ENCODE measurements around the gene SNN. TPM values are rescaled to one million over a fixed set of nuclear protein-coding genes. Genes with fewer than 3 reads are reported as not detected.

SNN gene
- total RNA-seq, 1 experiment from 2014 or later, result 27.4 TPM

GRCh38 chr16:11677959-11678881 is 10.0 kb downstream of the SNN start:
- Histone ChIP-seq H3K36me3 (ENCODE audit: insufficient read depth, low read length) (peaks cover 20% of the 10 kb centered on the region), H3K9me3 (ENCODE audit: low read length) (no peaks in the 10 kb centered on the region), H3K79me2 (ENCODE audit: low read length) (0 out of 2 replicates have a peak, but pooled peaks cover 3% of the 10 kb centered on the region), H3K9me2 (replicated peaks; ENCODE audit: insufficient read depth, low read length) (no peaks in the 10 kb centered on the region), H3K4me2 (ENCODE audit: low read depth, low read length, poor library complexity, severe bottlenecking) (peak overlapping the region; percentile 42), H3K27ac (ENCODE audit: low read length) (peak overlapping the region; percentile 51), H2AFZ (ENCODE audit: low read length) (no peak overlapping the region), H3K4me3 (ENCODE audit: low read length) (peak overlapping the region; percentile 23; the same call in 1 of the 2 replicates), H4K20me1 (ENCODE audit: insufficient read depth, low read depth, low read length) (peaks cover 29% of the 10 kb centered on the region), H3K9ac (ENCODE audit: low read length) (peak overlapping the region; percentile 4; the same call in 1 of the 2 replicates), H3K27me3 (ENCODE audit: low read length) (no peaks in the 10 kb centered on the region), H3K4me1 (ENCODE audit: low read length) (peaks cover 71% of the 10 kb centered on the region)
- peak; percentile 59 for DNase-seq

DNA sequence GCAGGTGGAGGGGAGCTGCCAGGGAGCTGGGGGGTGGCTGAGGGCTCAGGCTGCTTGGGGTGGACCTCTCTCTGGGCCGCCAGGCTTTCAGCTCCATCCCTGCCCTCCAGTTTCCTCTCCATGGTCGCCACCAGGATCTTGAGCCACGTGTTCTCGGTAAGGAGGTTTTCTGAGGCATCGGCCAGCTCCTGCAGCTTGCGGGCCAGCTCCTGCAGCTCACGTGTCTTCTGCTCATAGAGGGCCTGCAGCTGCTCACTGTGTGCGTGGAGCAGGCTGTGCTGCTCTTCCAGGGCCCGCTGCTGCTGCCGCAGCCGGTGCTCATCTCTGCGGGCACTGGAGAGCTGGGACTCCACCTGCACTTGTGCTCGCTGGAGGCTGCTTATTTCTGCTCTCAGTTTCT is 11.0 kb downstream of the SNN start:
- H3K27ac ChIP-seq (ENCODE audit: low read length), result peak overlapping the region; percentile 51; the same call in 1 of the 2 replicates
- DNase-seq, result no peak
- H3K4me2 ChIP-seq (ENCODE audit: low read depth, low read length, poor library complexity, severe bottlenecking), result peak overlapping the region; percentile 42
- H3K4me1 ChIP-seq (ENCODE audit: low read length), result peaks cover 80% of the 10 kb centered on the region
- H4K20me1 ChIP-seq (ENCODE audit: insufficient read depth, low read depth, low read length), result peaks cover 30% of the 10 kb centered on the region
- H2AFZ ChIP-seq (ENCODE audit: low read length), result no peak overlapping the region
- no peak overlapping the region for H3K4me3 ChIP-seq (ENCODE audit: low read length)
- H3K9ac ChIP-seq (ENCODE audit: low read length), result no peak overlapping the region; the same call in 1 of the 2 replicates
- H3K36me3 ChIP-seq (ENCODE audit: insufficient read depth, low read length), result peaks cover 25% of the 10 kb centered on the region
- no peaks in the 10 kb centered on the region for H3K9me2 ChIP-seq (replicated peaks; ENCODE audit: insufficient read depth, low read length)
- 0 out of 2 replicates have a peak, but pooled peaks cover 3% of the 10 kb centered on the region for H3K79me2 ChIP-seq (ENCODE audit: low read length)
- H3K9me3 ChIP-seq (ENCODE audit: low read length), result no peaks in the 10 kb centered on the region
- no peaks in the 10 kb centered on the region for H3K27me3 ChIP-seq (ENCODE audit: low read length)

DNA sequence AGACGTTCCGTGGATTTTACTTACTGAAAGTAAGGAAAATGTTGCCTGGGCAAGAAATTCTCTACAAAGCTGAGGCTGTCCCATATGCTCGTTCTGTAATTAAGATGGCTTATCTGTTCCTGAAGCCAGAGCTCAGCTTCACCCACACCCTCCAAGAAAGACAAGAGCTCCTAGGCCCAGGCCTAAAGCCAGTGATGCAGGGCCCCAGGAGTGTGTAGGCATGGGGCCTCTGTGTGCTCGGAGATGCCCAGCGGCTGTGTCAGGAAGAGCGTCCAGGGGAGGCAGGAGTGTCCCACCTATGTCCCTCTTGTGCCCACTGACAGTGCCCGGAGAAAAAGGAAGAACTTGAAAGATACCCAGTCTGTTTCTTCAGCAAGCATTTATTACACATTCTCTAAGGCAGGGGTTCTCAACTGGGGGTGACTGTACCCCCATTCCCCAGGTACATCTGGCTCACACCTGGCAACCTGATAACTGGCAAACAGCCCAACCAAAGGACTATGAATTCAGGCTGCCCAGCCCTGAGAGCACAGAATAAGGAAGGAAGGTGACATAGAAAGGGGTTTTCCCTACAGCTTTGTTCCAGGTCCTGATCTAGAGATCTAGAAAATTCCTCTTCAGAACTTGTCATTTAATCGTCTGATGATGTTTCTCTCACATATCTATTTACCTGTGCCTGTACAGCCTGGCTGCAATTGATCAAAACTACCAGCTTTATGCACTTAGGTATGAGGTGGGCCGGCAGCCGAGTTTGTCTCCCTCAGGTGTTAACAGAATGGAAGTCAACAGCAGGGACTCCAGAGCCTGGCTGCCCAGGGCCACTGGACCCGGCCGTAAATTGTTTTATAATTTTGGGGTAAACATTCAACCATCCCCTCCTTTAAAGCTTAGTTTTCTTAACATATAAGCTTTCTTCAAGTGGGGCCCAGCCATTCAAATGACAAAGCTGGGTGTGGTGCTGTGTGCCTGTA is 12.0 kb downstream of the SNN start:
- H3K9ac ChIP-seq (ENCODE audit: low read length), result no peak overlapping the region
- peaks cover 30% of the 10 kb centered on the region for H4K20me1 ChIP-seq (ENCODE audit: insufficient read depth, low read depth, low read length)
- no peak overlapping the region for H3K4me2 ChIP-seq (ENCODE audit: low read depth, low read length, poor library complexity, severe bottlenecking)
- no peaks in the 10 kb centered on the region for H3K9me3 ChIP-seq (ENCODE audit: low read length)
- no peak overlapping the region for H2AFZ ChIP-seq (ENCODE audit: low read length)
- peaks cover 88% of the 10 kb centered on the region for H3K4me1 ChIP-seq (ENCODE audit: low read length)
- H3K27me3 ChIP-seq (ENCODE audit: low read length), result no peaks in the 10 kb centered on the region
- H3K9me2 ChIP-seq (replicated peaks; ENCODE audit: insufficient read depth, low read length), result no peaks in the 10 kb centered on the region
- peaks cover 27% of the 10 kb centered on the region for H3K36me3 ChIP-seq (ENCODE audit: insufficient read depth, low read length)
- DNase-seq, result no peak
- H3K4me3 ChIP-seq (ENCODE audit: low read length), result no peak overlapping the region
- no peak overlapping the region for H3K27ac ChIP-seq (ENCODE audit: low read length)
- 0 out of 2 replicates have a peak, but pooled peaks cover 3% of the 10 kb centered on the region for H3K79me2 ChIP-seq (ENCODE audit: low read length)

GRCh38 chr16:11681556-11681955 is 13.3 kb downstream of the SNN start:
- Histone ChIP-seq H3K4me3 (ENCODE audit: low read length) (peak overlapping the region; percentile 48; the same call in 1 of the 2 replicates), H3K4me2 (ENCODE audit: low read depth, low read length, poor library complexity, severe bottlenecking) (peak overlapping the region; percentile 66), H3K4me1 (ENCODE audit: low read length) (peaks cover 90% of the 10 kb centered on the region), H3K9me2 (replicated peaks; ENCODE audit: insufficient read depth, low read length) (no peaks in the 10 kb centered on the region), H3K9ac (ENCODE audit: low read length) (peak overlapping the region; percentile 39), H3K27ac (ENCODE audit: low read length) (peak overlapping the region; percentile 97), H4K20me1 (ENCODE audit: insufficient read depth, low read depth, low read length) (peaks cover 30% of the 10 kb centered on the region), H2AFZ (ENCODE audit: low read length) (no peak overlapping the region), H3K36me3 (ENCODE audit: insufficient read depth, low read length) (peaks cover 28% of the 10 kb centered on the region), H3K27me3 (ENCODE audit: low read length) (no peaks in the 10 kb centered on the region), H3K79me2 (ENCODE audit: low read length) (0 out of 2 replicates have a peak, but pooled peaks cover 3% of the 10 kb centered on the region), H3K9me3 (ENCODE audit: low read length) (no peaks in the 10 kb centered on the region)
- peak; percentile 82 for DNase-seq

GRCh38 chr16:11681976-11682654 is 13.9 kb downstream of the SNN start:
- Histone ChIP-seq H3K36me3 (ENCODE audit: insufficient read depth, low read length) (peaks cover 33% of the 10 kb centered on the region), H3K9ac (ENCODE audit: low read length) (peak overlapping the region; percentile 45), H3K79me2 (ENCODE audit: low read length) (0 out of 2 replicates have a peak, but pooled peaks cover 3% of the 10 kb centered on the region), H4K20me1 (ENCODE audit: insufficient read depth, low read depth, low read length) (peaks cover 30% of the 10 kb centered on the region), H3K27ac (ENCODE audit: low read length) (peak overlapping the region; percentile 97), H2AFZ (ENCODE audit: low read length) (no peak overlapping the region), H3K4me2 (ENCODE audit: low read depth, low read length, poor library complexity, severe bottlenecking) (peak overlapping the region; percentile 66), H3K27me3 (ENCODE audit: low read length) (no peaks in the 10 kb centered on the region), H3K4me1 (ENCODE audit: low read length) (peaks cover 90% of the 10 kb centered on the region), H3K9me3 (ENCODE audit: low read length) (no peaks in the 10 kb centered on the region), H3K4me3 (ENCODE audit: low read length) (peak overlapping the region; percentile 48), H3K9me2 (replicated peaks; ENCODE audit: insufficient read depth, low read length) (no peaks in the 10 kb centered on the region)
- DNase-seq, result peak; percentile 89

- peak overlapping the region; percentile 48 for H3K4me3 ChIP-seq (ENCODE audit: low read length)
- H3K27me3 ChIP-seq (ENCODE audit: low read length), result no peaks in the 10 kb centered on the region
- H3K9me2 ChIP-seq (replicated peaks; ENCODE audit: insufficient read depth, low read length), result no peaks in the 10 kb centered on the region
- peak; percentile 57 for DNase-seq
- H2AFZ ChIP-seq (ENCODE audit: low read length), result no peak overlapping the region
- H3K9me3 ChIP-seq (ENCODE audit: low read length), result no peaks in the 10 kb centered on the region
- H3K9ac ChIP-seq (ENCODE audit: low read length), result peak overlapping the region; percentile 27
- H3K4me1 ChIP-seq (ENCODE audit: low read length), result peaks cover 90% of the 10 kb centered on the region
- peak overlapping the region; percentile 97 for H3K27ac ChIP-seq (ENCODE audit: low read length)
- peaks cover 39% of the 10 kb centered on the region for H3K36me3 ChIP-seq (ENCODE audit: insufficient read depth, low read length)
- H3K4me2 ChIP-seq (ENCODE audit: low read depth, low read length, poor library complexity, severe bottlenecking), result peak overlapping the region; percentile 66
- H4K20me1 ChIP-seq (ENCODE audit: insufficient read depth, low read depth, low read length), result peaks cover 30% of the 10 kb centered on the region
- peaks cover 6% of the 10 kb centered on the region; the same call in 1 of the 2 replicates for H3K79me2 ChIP-seq (ENCODE audit: low read length)
Observed at GRCh38 chr16:11682655-11683096, 14.4 kb downstream of the SNN start.

GRCh38 chr16:11683145-11683544 is 14.9 kb downstream of the SNN start:
- H3K4me2 ChIP-seq (ENCODE audit: low read depth, low read length, poor library complexity, severe bottlenecking), result peak overlapping the region; percentile 66
- peaks cover 90% of the 10 kb centered on the region for H3K4me1 ChIP-seq (ENCODE audit: low read length)
- no peaks in the 10 kb centered on the region for H3K27me3 ChIP-seq (ENCODE audit: low read length)
- H3K9me3 ChIP-seq (ENCODE audit: low read length), result no peaks in the 10 kb centered on the region
- no peak for DNase-seq
- peaks cover 7% of the 10 kb centered on the region; the same call in 1 of the 2 replicates for H3K79me2 ChIP-seq (ENCODE audit: low read length)
- H2AFZ ChIP-seq (ENCODE audit: low read length), result no peak overlapping the region
- no peaks in the 10 kb centered on the region for H3K9me2 ChIP-seq (replicated peaks; ENCODE audit: insufficient read depth, low read length)
- H3K4me3 ChIP-seq (ENCODE audit: low read length), result peak overlapping the region; percentile 48
- H3K36me3 ChIP-seq (ENCODE audit: insufficient read depth, low read length), result peaks cover 43% of the 10 kb centered on the region
- H3K27ac ChIP-seq (ENCODE audit: low read length), result peak overlapping the region; percentile 97
- H3K9ac ChIP-seq (ENCODE audit: low read length), result peak overlapping the region; percentile 27
- peaks cover 30% of the 10 kb centered on the region for H4K20me1 ChIP-seq (ENCODE audit: insufficient read depth, low read depth, low read length)
